Left forelimb (tissue), 1 donor: Measurements from ENCODE around the gene NRP2.

Experiments used
- DNase-seq: peaks from one replicate; pipeline ENCODE4 v3.0.0-alpha.2; 2018; ENCODE audit warnings: low spot score

Gene NRP2

DNA sequence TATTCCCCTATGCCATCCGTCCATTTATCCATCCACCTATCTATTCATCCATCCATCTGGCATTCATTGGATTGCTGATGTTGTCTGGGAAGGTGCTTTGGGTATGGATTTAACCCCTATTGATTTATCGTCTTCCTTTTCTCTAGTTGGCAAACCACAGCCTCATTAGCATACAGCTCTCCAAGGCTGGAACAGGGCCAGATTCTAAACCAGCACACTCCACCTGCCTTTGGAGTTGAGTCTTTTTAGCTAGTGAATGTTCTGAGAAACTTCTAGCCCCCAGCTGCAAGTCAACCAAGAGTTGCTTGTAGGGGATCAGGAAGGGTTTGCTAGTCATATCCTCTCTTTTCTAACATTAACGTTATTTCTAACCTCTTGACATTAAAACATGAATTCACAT, 90.7 kb downstream of the NRP2 start:
- no peak for DNase-seq

DNA sequence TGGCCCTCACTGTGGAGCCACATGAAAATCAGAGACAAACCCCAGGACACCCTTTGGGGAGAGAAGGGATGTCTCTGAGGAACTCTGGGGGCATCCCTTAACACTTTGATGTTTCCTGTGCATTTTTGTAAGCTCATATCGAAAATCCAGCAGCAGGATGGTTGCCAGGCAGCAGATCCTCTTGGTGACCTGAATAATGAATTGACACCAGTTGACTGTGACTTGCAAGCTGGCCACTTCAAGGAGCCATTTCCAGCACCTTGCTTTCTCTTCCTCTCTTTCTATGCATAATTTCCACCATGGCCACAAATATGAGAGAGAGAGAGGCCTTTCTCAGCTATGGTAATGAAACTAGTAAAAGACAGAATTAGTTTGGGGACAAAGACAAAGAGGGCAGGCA, 91.7 kb downstream of the NRP2 start:
- DNase-seq, result no peak

DNA sequence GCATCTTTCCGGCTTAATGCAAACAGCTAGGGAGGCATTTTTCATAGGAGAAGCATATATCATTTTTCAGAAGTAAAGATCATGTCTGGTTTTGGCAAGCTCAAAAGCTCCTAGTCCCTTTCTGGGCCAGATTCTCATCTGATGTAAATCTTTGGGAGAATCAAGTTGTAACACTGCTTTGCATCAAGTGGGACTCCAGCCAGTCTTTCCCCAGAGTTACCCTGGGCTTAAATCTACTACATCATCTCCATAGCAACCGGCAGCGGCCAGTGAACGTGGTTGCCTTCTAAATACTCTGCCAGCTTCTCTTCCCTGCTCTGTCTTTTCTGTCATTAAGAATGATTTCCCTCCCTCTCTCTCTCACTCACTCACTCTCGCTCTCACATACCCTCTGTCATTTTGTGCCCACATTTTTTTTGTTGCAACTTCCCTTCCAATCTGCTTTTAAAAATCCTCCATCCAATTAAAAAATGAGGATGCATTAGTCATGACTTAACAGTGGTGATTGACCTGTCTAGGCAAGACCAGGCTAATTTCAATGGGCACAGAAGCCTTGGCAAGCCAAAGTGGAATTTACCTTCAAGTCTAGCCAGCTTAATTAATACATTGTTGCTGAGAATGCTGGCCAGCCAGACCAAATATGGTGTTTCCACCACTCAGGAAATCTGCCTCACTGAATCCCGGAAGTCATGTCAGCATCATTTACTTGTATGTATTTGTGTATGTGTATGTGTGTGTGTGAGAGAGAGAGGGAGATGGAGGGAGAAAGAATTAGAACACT, 93.0 kb downstream of the NRP2 start:
- no peak for DNase-seq

DNA sequence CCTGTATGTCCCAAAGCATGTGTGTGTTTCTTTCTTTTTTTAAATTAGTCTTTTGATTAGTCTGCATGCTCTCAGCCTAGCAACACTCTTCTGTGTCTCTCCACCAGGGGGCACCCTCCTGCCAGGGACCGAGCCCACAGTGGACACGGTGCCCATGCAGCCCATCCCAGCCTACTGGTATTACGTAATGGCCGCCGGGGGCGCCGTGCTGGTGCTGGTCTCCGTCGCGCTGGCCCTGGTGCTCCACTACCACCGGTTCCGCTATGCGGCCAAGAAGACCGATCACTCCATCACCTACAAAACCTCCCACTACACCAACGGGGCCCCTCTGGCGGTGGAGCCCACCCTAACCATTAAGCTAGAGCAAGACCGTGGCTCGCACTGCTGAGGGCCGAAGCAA, 93.8 kb downstream of the NRP2 start:
- no peak for DNase-seq

- DNase-seq, result no peak
Observed at GRCh38 chr2:205776720-205777119, 94.4 kb downstream of the NRP2 start.

- no peak for DNase-seq
Observed at GRCh38 chr2:205778356-205778755, 96.1 kb downstream of the NRP2 start.

GRCh38 chr2:205780645-205781044, 98.3 kb downstream of the NRP2 start:
- DNase-seq, result no peak

DNA sequence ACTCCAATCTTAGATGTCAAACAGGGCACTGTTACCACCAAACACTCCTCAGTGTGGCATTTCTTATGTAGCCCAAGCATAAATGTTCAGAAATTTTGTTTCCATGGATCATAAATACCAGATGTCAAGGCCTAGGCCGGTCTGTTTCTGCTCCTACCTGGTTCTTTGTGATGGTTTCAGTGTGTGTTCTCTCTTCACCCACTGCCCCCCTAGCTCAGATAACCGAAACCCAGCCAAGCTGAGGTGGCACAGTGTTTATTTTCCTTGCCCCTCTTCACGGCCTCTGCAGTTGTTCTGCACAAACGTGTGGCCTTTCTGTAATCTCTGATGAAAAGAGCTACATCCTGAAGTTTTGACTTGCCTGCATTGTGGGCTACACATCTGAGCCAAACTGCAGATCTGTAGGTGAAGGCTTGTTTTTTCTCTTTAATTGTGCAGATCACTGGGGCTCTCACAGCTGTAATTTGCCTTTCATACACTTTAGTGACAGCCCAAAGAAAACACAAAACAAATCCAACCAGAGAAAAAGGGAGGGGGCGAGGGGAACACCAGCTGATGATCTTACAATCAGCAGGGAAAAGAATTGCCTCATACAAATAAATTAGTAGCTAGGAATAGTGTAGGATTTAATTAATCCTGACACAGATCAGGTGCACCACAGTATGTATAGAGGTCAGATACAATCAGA, 99.1 kb downstream of the NRP2 start:
- no peak for DNase-seq

- DNase-seq, result no peak
Observed at GRCh38 chr2:205782941-205783340, 100.6 kb downstream of the NRP2 start.

DNA sequence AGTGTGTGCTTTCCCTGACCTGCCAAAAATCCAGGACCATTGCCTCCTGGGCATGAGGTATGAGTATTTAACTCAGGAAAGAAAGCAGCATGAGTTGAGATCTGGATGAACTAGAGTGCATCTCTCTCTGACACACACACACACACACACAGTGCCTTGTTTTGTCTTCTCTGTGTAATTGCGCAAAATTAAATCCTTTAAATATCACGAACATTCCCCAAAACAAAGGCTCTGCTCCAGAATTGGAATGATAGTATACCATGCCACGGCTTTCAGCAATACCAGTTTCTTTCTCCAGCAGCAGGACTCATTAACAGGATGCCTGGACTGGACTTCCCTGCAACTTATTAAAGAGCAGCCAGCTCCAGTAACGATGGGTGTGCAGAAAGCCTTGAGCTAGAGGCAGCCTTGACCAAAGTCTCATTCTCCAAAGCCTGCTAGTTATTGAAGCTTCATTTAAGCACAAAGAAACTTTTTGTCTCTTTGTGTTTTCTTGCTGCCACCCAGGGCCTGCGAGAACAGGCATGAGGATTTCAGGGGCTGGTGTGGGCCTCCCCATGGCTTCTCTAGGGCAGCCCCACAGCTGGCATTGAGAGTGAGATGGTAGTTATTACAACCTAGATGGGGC, 101.7 kb downstream of the NRP2 start:
- no peak for DNase-seq

DNA sequence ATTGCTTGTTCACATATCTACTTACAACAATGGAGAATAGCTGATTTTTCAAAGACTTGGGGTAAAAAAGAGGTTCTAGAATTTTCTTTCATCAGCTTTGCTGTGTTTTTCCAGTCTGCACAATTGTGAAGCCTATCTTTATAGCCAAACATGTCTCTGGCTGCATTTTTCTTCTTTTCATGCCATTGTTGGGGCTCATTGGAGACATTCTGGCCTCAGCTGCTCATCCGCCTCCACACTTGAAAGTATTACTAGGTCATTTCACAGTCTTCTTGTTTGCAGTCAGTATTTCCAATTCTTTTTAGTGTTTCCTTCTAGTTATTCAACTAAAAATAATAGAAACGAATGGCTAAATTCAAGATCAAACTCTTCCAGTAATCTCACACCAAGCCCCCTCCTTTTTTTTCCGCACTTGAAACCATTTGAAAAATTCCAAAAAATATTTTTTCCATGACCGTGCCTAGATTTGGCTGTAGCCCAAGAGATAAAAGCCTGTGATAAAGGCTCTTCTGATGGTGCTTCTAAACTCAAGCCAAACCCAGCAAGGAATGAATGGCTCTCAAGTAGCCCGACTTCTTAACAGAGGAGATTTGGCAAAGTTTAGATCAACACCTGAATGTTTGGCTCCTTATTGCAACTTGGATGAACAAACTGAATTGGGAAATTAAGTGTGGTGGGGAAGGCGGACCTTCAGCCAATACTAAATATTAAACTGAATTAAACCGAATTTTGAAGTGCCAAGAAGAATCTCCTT, 103.4 kb downstream of the NRP2 start:
- no peak for DNase-seq

DNA sequence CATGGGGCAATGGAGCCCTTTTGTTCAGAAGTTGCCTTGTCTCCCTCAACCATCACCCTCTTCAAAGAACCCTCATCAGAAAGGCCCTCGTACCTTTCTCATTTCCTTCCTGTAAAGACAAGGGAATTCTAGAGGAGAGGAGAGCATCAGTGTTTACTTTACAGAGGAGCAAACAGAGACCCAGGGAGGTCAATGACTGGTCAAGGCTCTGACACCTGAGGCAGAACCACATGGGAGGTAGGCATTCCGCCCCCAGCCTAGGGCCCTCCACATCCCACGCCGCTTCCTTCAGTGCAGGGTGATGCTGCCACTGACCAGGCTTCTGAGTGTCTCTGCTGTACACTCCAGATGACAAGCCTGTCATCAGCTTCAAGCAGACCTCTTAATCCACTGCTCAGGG, 104.7 kb downstream of the NRP2 start:
- DNase-seq, result no peak

- no peak for DNase-seq
Observed at GRCh38 chr2:205787761-205788160, 105.5 kb downstream of the NRP2 start.

DNA sequence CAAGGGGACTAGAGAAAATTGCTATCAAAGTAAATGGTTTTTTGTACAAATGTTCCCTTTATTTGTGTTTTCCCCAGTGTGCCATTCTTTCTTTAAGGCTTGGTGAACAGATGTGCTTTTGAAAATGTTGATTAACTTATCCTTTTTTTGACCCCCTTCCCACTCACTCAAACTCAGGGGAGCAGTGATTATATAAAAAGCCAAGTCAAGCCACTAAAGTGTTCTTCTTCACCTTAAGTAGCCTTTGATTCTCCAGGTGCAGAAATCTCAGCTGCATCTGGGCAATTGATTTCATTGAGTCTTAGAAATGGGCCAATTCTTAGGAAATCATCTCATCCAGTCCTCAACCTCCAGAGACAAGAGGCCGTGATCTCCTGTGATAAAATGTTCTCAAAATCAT, 107.6 kb downstream of the NRP2 start:
- no peak for DNase-seq

DNA sequence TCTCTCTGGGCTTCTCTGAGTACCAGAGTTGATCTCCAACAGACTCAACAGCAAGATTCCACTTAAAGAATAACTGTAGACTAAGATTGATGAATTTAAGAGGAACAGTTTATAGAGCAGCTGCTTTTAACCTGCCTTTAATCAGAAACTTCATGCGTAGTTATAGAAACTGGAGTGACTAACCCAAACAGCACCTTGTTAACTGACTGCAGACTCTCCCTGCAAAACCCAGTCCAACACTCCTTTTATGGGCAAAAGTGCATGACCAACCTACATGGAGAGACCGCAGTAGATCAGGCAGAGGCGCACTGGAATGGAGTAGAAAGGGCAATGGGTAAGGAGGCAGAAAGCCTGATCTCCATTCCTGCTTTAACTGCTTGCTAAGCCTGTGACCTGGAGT, 110.6 kb downstream of the NRP2 start:
- no peak for DNase-seq

GRCh38 chr2:205796805-205797313, 114.6 kb downstream of the NRP2 start:
- DNase-seq, result no peak

DNA sequence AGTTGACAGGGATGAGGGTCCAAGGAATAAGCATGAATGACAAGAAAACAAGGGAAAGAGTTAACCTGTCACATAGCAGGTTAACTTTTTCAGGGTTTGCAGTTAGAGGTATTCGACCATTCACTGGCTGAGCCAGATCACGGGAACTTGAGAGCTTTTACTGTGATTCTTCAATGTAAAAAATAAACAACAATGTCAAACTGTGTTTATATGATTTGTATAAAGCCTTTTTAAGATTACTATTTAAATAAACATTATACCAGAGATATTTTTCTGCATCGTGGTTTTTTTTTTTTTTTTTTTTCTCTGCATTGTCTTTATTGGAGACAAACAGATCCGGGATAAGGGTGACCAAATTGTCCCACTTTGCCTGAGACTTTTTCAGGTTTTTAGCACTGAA, 115.6 kb downstream of the NRP2 start:
- DNase-seq, result no peak

- no peak for DNase-seq
Observed at GRCh38 chr2:205800224-205800623, 117.9 kb downstream of the NRP2 start.

DNA sequence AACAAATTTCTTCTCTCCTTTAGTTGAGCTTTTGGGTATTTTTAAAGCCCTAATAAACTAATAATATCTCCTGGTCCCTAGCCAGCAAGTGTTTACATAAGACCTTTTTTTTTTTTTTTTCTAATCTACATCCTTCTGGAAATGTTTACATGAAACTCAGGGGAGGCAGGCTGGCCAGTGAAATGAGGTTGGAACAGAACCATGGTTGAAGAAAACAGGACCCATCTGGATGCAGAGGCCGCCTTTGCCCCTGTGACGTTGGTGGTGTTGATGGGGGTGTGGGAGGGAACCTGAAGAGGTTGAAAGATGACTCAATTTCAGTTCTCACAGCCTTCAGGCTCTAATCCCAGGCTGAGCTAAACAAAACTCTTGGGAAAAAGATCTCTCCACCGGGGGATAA, 118.5 kb downstream of the NRP2 start:
- DNase-seq, result no peak

GRCh38 chr2:205802065-205802464, 119.8 kb downstream of the NRP2 start:
- DNase-seq, result no peak

GRCh38 chr2:205802941-205803340, 120.6 kb downstream of the NRP2 start:
- DNase-seq, result no peak

DNA sequence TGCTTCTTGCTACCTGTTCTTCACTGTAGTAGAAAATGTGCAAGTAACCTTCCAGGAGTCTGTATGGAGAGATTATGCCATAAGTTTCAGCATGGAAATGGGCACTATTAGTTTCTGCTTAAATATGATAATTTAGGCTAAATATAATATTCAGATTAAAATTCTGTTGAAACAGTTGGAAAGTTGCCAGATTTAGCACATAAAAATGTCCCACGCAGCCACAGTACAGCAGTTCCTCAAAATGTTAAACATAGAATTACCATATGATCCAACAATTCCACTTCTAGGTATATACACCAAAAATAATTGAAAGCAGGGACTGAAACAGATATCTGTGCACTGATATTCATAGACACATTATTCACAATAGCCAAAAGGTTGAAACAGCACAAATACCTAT, 121.2 kb downstream of the NRP2 start:
- DNase-seq, result no peak
